HepG2 (cell line): Measurements from ENCODE around the gene PPP1R12C. TPM values are rescaled to one million over a fixed set of nuclear protein-coding genes. Genes with fewer than 3 reads are reported as not detected.

Source experiments
- GPN1 ChIP-seq: sonication (generic); formaldehyde crosslinking; IDR thresholded peaks from 2 replicates; pipeline ENCODE4 v1.5.1; 2020; ENCODE audit warnings: missing genetic modification reagents, borderline replicate concordance
- GZF1 ChIP-seq: sonication (generic); formaldehyde crosslinking; IDR thresholded peaks from 2 replicates; pipeline ENCODE4 v1.5.1; 2020; ENCODE audit warnings: mild to moderate bottlenecking, missing genetic modification reagents
- ISL2 ChIP-seq: sonication (generic); formaldehyde crosslinking; IDR thresholded peaks from 2 replicates; pipeline ENCODE4 v1.5.0; 2020; ENCODE audit warnings: missing genetic modification reagents
- KAT8 ChIP-seq: IDR thresholded peaks from 2 replicates; pipeline ENCODE4 v1.6.1; 2016; ENCODE audit warnings: missing genetic modification reagents, missing compliant biosample characterization
- MAFK ChIP-seq, 2 experiments: IDR thresholded peaks in 1 of 2; conservative IDR thresholded peaks in 1 of 2; 2 replicates each; pipeline ENCODE4 v1.6.1; 2011; ENCODE audit warnings: improper control_type of control experiment in 2 of 2, low read length in 2 of 2
- MTF1 ChIP-seq: sonication (generic); formaldehyde crosslinking; IDR thresholded peaks from 2 replicates; pipeline ENCODE4 v1.5.0; 2020; ENCODE audit warnings: missing genetic modification reagents
- NCOA1 ChIP-seq: sonication (generic); formaldehyde crosslinking; IDR thresholded peaks from 2 replicates; pipeline ENCODE4 v1.9.0; 2021; ENCODE audit warnings: missing genetic modification reagents
- NONO ChIP-seq, 2 experiments: fragments of 450-650 bp in 1 of 2; sonication (generic) in 1 of 2; formaldehyde crosslinking in 1 of 2; IDR thresholded peaks in 1 of 2; conservative IDR thresholded peaks in 1 of 2; 2 replicates each; pipeline versions ENCODE4 v1.6.1 to v1.8.0; 2017 to 2022; ENCODE audit warnings: mild to moderate bottlenecking in 1 of 2, missing genetic modification reagents in 1 of 2, moderate library complexity in 1 of 2
- REL ChIP-seq: sonication (generic); formaldehyde crosslinking; conservative IDR thresholded peaks from 2 replicates; pipeline ENCODE4 v1.8.0; 2022; ENCODE audit warnings: mild to moderate bottlenecking, missing genetic modification reagents, moderate library complexity
- RNF2 ChIP-seq: fragments of 450-650 bp; conservative IDR thresholded peaks from 2 replicates; pipeline ENCODE4 v1.6.1; 2016; ENCODE audit warnings: low read depth
- ZNF17 ChIP-seq: sonication (generic); formaldehyde crosslinking; IDR thresholded peaks from 2 replicates; pipeline ENCODE4 v1.5.0; 2020; ENCODE audit warnings: mild to moderate bottlenecking, missing genetic modification reagents
- ZNF225 ChIP-seq: sonication (generic); formaldehyde crosslinking; IDR thresholded peaks from 2 replicates; pipeline ENCODE4 v1.4.0; 2020; ENCODE audit warnings: mild to moderate bottlenecking, missing genetic modification reagents
- ZNF263 ChIP-seq: sonication (generic); formaldehyde crosslinking; IDR thresholded peaks from 2 replicates; pipeline ENCODE4 v1.4.0; 2020; ENCODE audit warnings: missing genetic modification reagents
- ZNF484 ChIP-seq: sonication (generic); formaldehyde crosslinking; IDR thresholded peaks from 2 replicates; pipeline ENCODE4 v1.5.1; 2020; ENCODE audit warnings: mild to moderate bottlenecking, low read depth, missing genetic modification reagents, borderline replicate concordance
- polyA plus RNA-seq, 8 experiments: library from polyadenylated mRNA; depleted of rRNA in 3 of 8; stranded (reverse) in 7 of 8; unstranded in 1 of 8; fragments of >200 nt; fragmentation: Illumina TruSeq in 4 of 8; extraction: Trizol in 4 of 8; gene quantifications; 2 replicates each; pipeline versions ENCODE4 v1.2.1 to v1.2.3, GENCODE V29; 2011 to 2016; ENCODE audit warnings: low read depth in 4 of 8, missing spikeins in 1 of 8, mixed read lengths in 1 of 8; ENCODE audit not compliant: insufficient read depth in 1 of 8
- total RNA-seq, 5 experiments: library from RNA; depleted of rRNA; stranded (reverse); fragments of >200 nt; fragmentation: Illumina TruSeq; extraction: Trizol; gene quantifications; 2 replicates each; pipeline ENCODE4 v1.2.3, GENCODE V29; 2016; ENCODE audit warnings: low read depth in 1 of 5
- TF ChIP-seq, protein P1 (sequence below): IDR thresholded peaks from 2 replicates; pipeline ENCODE4 v1.6.1; 2016; ENCODE audit warnings: low read depth, missing genetic modification reagents, missing compliant biosample characterization
- TF ChIP-seq, protein P2 (sequence below): sonication (generic); formaldehyde crosslinking; IDR thresholded peaks from 2 replicates; pipeline ENCODE4 v1.5.0; 2020; ENCODE audit warnings: mild to moderate bottlenecking, missing genetic modification reagents, moderate library complexity
- TF ChIP-seq, protein P3 (sequence below): sonication (generic); formaldehyde crosslinking; IDR thresholded peaks from 2 replicates; pipeline ENCODE4 v1.4.0; 2020; ENCODE audit warnings: missing genetic modification reagents

Gene PPP1R12C
- total and polyA plus RNA-seq, 2 of the 13 experiments (the other 11 are each of a cell fraction or from before 2014, with no cell fraction given): 29.7 to 30.3 TPM

DNA sequence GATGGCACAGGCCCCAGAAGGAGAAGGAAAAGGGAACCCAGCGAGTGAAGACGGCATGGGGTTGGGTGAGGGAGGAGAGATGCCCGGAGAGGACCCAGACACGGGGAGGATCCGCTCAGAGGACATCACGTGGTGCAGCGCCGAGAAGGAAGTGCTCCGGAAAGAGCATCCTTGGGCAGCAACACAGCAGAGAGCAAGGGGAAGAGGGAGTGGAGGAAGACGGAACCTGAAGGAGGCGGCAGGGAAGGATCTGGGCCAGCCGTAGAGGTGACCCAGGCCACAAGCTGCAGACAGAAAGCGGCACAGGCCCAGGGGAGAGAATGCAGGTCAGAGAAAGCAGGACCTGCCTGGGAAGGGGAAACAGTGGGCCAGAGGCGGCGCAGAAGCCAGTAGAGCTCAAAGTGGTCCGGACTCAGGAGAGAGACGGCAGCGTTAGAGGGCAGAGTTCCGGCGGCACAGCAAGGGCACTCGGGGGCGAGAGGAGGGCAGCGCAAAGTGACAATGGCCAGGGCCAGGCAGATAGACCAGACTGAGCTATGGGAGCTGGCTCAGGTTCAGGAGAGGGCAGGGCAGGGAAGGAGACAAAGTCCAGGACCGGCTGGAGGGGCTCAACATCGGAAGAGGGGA is 1.1 kb downstream of the PPP1R12C start (continued):
- TF ChIP-seq, protein P1, sequence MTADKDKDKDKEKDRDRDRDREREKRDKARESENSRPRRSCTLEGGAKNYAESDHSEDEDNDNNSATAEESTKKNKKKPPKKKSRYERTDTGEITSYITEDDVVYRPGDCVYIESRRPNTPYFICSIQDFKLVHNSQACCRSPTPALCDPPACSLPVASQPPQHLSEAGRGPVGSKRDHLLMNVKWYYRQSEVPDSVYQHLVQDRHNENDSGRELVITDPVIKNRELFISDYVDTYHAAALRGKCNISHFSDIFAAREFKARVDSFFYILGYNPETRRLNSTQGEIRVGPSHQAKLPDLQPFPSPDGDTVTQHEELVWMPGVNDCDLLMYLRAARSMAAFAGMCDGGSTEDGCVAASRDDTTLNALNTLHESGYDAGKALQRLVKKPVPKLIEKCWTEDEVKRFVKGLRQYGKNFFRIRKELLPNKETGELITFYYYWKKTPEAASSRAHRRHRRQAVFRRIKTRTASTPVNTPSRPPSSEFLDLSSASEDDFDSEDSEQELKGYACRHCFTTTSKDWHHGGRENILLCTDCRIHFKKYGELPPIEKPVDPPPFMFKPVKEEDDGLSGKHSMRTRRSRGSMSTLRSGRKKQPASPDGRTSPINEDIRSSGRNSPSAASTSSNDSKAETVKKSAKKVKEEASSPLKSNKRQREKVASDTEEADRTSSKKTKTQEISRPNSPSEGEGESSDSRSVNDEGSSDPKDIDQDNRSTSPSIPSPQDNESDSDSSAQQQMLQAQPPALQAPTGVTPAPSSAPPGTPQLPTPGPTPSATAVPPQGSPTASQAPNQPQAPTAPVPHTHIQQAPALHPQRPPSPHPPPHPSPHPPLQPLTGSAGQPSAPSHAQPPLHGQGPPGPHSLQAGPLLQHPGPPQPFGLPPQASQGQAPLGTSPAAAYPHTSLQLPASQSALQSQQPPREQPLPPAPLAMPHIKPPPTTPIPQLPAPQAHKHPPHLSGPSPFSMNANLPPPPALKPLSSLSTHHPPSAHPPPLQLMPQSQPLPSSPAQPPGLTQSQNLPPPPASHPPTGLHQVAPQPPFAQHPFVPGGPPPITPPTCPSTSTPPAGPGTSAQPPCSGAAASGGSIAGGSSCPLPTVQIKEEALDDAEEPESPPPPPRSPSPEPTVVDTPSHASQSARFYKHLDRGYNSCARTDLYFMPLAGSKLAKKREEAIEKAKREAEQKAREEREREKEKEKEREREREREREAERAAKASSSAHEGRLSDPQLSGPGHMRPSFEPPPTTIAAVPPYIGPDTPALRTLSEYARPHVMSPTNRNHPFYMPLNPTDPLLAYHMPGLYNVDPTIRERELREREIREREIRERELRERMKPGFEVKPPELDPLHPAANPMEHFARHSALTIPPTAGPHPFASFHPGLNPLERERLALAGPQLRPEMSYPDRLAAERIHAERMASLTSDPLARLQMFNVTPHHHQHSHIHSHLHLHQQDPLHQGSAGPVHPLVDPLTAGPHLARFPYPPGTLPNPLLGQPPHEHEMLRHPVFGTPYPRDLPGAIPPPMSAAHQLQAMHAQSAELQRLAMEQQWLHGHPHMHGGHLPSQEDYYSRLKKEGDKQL: no peak
- TF ChIP-seq, protein P2, sequence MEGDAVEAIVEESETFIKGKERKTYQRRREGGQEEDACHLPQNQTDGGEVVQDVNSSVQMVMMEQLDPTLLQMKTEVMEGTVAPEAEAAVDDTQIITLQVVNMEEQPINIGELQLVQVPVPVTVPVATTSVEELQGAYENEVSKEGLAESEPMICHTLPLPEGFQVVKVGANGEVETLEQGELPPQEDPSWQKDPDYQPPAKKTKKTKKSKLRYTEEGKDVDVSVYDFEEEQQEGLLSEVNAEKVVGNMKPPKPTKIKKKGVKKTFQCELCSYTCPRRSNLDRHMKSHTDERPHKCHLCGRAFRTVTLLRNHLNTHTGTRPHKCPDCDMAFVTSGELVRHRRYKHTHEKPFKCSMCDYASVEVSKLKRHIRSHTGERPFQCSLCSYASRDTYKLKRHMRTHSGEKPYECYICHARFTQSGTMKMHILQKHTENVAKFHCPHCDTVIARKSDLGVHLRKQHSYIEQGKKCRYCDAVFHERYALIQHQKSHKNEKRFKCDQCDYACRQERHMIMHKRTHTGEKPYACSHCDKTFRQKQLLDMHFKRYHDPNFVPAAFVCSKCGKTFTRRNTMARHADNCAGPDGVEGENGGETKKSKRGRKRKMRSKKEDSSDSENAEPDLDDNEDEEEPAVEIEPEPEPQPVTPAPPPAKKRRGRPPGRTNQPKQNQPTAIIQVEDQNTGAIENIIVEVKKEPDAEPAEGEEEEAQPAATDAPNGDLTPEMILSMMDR (CRISPR knock-in tag): no peak
- no peak for TF ChIP-seq REL (CRISPR knock-in tag)
- TF ChIP-seq, protein P3, sequence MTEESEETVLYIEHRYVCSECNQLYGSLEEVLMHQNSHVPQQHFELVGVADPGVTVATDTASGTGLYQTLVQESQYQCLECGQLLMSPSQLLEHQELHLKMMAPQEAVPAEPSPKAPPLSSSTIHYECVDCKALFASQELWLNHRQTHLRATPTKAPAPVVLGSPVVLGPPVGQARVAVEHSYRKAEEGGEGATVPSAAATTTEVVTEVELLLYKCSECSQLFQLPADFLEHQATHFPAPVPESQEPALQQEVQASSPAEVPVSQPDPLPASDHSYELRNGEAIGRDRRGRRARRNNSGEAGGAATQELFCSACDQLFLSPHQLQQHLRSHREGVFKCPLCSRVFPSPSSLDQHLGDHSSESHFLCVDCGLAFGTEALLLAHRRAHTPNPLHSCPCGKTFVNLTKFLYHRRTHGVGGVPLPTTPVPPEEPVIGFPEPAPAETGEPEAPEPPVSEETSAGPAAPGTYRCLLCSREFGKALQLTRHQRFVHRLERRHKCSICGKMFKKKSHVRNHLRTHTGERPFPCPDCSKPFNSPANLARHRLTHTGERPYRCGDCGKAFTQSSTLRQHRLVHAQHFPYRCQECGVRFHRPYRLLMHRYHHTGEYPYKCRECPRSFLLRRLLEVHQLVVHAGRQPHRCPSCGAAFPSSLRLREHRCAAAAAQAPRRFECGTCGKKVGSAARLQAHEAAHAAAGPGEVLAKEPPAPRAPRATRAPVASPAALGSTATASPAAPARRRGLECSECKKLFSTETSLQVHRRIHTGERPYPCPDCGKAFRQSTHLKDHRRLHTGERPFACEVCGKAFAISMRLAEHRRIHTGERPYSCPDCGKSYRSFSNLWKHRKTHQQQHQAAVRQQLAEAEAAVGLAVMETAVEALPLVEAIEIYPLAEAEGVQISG (CRISPR knock-in tag): no peak
- no peak for TF ChIP-seq ZNF225
- no peak for TF ChIP-seq MTF1
- TF ChIP-seq GZF1 (CRISPR knock-in tag): 0 out of 2 replicates have a peak, but pooled peaks have one; percentile 28
- no peak for TF ChIP-seq NCOA1 (CRISPR knock-in tag)
- TF ChIP-seq MAFK (conservative IDR thresholded peaks at IDR 0.05 in 1 of 2, IDR thresholded peaks at IDR 0.05 in 1 of 2; ENCODE audit: low read length in 2 of 2): no peak
- no peak for TF ChIP-seq GPN1
- no peak for TF ChIP-seq RNF2
- no peak for TF ChIP-seq NONO (IDR thresholded peaks at IDR 0.05)
- TF ChIP-seq NONO (CRISPR knock-in tag; conservative IDR thresholded peaks at IDR 0.05): no peak; the same call in 1 of the 2 replicates
- no peak for TF ChIP-seq ISL2 (CRISPR knock-in tag)
- no peak for TF ChIP-seq KAT8 (CRISPR knock-in tag)
- TF ChIP-seq ZNF17 (CRISPR knock-in tag): no peak
- TF ChIP-seq ZNF484 (CRISPR knock-in tag): no peak
- TF ChIP-seq ZNF263: peak; percentile 74
- TF ChIP-seq, all 625 proteins: peak for 46
